ENCODE data around the gene TTC21A.
"Not testable (repeated sequence)": the region's sequence is repeated elsewhere in the genome, so short reads cannot be mapped to it uniquely, and the experiment has no call there.

TTC21A gene

GRCh38 chr3:39150803-39151631, 43.5 kb downstream of the TTC21A start:
- peak; percentile 59 for DNase-seq

DNA sequence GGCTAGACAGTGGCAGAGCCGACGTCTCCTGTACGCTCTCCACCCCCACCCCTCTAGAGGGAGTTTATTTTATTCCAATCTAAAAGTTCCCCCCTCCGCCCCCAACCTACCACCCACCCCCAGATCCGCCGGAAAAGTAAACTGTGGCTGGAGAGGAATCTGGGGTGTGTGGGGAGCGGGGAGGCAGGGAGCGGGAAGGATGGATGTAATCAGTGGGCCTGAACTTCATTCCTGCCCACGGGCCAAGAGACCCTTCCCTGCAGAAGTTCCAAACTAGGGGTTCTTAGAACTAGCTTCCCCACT, 46.4 kb downstream of the TTC21A start:
- no peak for DNase-seq

DNA sequence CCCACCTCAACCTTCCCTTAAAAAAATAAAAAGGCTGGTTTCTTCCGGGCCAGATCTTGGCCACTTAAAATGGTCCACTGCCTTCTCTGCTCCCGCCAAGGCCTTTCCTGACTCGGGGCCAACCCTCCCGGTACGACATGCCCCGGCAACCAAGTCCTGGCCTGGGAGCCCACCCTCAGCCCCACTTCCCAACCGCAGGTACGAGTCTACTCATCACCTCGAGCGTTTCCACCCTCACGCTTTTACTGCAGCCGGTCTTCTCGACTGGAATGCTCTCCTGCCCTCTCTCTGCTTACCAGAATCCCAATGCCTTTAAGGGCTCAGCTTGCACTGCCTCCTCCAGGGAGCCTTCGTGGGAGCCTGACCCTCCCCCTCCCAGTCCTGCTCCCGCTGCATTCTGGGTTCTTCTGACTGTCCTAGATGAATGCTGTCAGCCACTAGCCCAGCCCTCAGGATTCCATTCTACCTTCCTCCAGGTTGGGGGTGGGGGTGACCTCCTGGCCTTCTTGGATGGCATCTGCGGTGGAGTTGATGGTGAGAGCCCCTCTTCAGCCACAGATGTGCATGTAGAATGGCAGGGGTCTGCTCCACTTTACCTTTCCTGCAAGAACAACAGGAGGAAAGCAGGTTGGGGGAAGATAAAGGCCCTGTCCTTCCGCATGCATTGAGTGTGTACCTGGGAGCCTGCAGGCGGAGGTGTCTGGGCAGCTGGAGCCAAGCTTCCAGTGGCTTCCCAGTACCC, 47.0 kb downstream of the TTC21A start:
- no peak for DNase-seq

GRCh38 chr3:39156421-39156820, 48.9 kb downstream of the TTC21A start:
- DNase-seq, result no peak

DNA sequence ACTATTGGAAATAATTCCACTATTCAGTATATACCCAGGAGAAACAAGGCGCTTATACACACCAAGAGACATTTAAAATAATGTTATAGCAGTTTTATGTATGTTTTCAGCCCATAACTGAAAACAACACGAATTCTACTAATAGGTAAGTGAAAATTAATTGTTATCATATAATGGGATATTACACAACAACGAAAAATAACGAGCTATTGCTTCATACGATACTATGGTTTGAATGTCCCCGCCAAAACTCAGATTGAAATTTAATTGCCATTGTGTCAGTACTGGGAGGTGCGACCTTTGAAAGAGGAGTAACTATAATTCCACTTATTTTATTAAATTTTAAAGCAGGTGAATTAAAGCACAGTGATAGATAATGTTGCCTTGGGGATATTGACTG, 49.9 kb downstream of the TTC21A start:
- DNase-seq, result no peak

DNA sequence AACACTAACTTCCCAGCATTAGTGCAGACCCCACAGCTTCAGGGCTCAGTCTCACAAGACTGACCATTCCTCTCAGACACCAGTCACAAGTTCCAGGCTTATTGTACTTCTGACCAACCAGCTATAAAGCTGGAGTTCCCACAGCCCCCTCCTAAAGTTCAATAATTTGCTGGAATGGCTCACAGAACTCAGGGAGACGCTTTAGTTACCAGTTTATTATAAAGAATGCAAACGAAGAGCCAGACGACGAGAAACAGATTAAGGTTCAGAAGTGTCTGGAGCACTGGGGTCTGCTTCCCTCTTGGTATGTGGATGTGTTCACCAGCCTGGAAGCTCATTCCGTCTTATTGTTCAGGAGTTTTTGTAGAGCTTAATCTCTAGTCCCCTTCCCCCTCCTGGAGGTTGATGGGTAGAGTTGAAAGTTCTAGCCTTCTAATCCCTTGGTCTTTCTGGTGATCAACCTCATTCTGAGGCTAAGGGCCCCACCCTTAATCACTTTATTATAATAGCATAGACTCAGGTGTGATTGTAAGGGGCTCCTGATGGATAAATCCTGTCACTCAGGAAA, 50.8 kb downstream of the TTC21A start:
- DNase-seq, result no peak

DNA sequence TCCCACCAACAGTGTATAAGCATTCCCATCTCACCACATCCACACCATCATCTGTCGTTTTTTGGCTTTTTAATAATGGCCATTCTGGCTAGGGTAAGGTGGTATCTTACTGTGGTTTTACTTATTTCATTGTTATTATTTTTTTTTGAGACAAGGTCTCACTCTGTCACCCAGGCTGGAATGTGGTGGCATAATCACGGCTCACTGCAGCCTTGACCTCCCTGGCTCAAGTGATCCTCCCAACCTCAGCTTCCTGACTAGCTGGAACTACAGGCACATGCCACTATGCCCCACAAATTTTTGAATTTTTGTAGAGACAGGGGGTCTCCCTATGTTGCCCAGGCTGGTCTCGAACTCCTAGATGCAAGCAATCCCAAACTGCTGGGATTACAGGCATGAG, 56.9 kb downstream of the TTC21A start:
- no peak for DNase-seq

GRCh38 chr3:39165518-39165917, 58.0 kb downstream of the TTC21A start:
- no peak for DNase-seq

DNA sequence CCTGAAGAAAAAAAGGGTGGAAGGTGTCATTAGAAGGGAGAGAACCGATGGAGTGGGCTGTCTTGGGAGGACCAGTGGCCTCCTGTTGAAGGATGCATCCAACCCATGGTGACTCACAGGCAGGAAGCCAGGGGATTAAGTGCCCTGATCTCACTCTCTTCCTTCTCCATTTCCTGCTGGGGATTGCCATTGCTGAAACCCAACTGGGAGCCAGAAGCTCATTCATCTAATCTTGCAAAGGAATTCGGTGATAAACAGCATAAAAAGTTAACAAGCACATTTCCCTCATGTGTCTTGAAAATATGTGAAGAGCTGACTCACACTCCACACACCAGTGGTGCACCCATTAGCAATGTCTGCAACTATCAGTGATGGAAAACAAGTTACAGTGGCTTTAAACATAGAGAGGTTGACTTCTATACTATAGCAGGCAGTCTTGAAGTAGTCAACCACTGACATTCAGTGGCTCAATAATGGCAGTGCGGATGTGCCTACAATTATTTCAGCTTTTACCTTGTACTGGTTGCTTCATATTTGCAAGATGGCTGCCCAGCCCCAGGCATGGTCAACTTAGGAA, 58.7 kb downstream of the TTC21A start:
- DNase-seq, result no peak

- DNase-seq, result peak; percentile 52
Measured at GRCh38 chr3:39166932-39167532, 59.6 kb downstream of the TTC21A start.

- no peak for DNase-seq
Measured at GRCh38 chr3:39168156-39168780, 60.8 kb downstream of the TTC21A start.

DNA sequence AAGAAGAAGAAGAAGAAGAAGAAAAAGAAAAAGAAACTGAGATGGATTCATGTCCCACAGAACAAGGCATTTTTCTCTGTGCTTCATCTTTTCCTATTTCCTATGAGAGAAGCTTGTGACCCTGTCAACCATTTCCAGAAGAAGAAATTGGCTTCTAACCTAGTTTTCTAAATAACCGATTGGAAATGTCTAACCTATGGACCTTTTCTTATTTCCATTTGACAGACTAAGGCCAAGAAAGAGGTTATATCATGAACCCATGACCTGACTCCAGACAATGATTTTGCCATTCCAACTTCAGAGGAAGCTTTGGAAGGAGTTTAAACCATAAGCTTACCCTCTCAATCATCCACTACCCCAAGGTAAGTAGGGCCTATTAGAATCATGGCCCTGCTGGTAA, 62.2 kb downstream of the TTC21A start:
- no peak for DNase-seq

DNA sequence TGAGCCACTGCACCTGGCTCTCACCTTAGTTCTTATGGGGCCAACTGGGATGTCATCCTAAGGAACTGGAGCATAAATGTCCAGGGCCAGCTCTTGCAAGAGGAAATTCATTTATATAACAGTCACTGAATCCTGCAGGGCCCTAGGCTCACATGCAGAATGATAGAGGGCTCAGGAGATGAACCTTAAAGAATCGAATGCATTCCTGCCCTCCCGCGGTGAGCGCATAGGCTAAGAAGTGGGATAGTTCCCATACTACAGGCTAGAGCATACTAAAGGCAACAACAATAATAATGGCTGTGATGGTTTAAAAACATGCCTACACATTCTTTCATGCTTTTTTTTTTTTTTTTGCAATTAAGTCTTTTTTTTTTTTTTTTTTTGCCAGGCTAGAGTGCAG, 63.0 kb downstream of the TTC21A start:
- no peak for DNase-seq

GRCh38 chr3:39170877-39171276, 63.4 kb downstream of the TTC21A start:
- not testable (repeated sequence) for DNase-seq

- DNase-seq, result no peak
Measured at GRCh38 chr3:39171860-39172259, 64.4 kb downstream of the TTC21A start.

- DNase-seq, result no peak
Measured at GRCh38 chr3:39173318-39174125, 66.0 kb downstream of the TTC21A start.

DNA sequence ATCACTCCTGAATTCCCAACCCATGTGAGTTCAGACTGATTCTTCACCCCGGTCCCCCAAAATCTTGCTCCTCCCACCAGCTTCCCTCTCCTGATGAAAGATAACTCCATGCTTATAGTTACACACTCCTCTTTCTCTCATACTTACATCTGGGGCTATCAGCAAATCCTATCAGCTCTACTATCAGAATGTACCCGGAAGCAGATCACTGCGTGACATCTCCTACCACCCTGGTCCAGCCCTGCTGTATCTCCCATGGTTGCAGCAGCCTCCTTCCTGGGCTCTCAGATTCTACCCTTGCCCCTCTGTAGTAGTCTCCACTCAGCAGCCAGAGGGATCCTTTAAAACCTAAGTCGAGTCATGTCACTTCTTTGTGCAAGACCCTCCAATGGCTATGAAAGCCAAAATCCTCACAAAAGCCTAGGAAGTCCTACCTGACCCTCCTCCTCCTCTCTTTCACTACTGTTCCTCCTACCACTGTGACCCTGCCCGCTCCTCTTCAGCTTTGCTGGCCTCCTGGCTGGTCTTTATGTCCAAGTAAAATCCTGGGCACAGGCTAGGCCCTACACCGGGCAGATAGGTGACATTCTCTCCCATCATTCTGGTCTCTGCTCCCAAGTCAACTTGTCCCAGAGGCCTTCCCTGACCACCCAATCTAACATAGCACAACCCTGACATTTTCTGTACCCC, 68.7 kb downstream of the TTC21A start:
- DNase-seq, result no peak

GRCh38 chr3:39177708-39178332, 70.3 kb downstream of the TTC21A start:
- DNase-seq, result peak; percentile 91

DNA sequence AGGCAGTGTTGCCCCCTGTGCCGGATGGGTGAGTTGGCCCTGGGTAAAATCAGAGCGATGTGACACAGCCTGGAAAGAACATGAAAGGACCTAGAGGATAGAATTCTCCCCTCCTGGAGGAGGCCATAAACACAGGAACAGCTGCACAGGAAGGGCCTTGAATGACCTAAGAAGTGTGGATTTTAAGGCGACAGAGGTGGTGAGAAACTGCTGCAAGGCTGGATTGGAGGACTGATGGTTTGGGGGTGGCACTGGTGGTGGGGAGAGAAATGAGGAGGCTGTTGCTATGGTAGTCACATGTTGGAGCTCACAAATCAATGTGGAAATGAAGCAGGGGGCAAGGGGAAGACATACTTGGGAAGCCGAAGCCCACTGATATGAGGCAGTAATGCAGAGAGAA, 71.1 kb downstream of the TTC21A start:
- no peak for DNase-seq

DNA sequence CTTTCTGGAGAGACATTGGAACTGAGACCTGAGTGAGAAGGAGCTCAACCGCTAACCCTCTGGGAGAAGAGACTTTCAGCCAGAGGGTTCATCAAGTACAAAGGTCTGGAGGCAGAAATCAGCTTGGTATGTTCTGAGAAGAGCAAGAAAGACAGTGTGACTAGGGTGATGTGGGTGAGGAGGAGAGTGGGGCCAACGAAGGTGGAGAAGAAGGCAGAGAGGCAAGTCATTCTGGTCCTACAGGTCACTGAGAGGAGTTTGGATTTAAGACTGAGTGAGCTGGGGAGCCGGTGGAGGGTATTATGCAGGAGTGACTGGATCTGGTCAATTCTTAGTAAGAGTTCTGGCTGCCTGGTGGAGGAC, 72.7 kb downstream of the TTC21A start:
- DNase-seq, result no peak
